ENCODE measurements around the gene NHEJ1. TPM values are rescaled to one million over a fixed set of nuclear protein-coding genes. Genes with fewer than 3 reads are reported as not detected.

NHEJ1 gene
- total and polyA plus RNA-seq, 9 of the 15 experiments (the other 6 are each of a cell fraction or from before 2014, with no cell fraction given), result 9.0 to 23.7 (median 13.9) TPM

- TF ChIP-seq RBM34 (IDR thresholded peaks at IDR 0.05; ENCODE audit: borderline replicate concordance, insufficient read depth, low read length), result no peak
- TF ChIP-seq PRDM10 (IDR thresholded peaks at IDR 0.05; ENCODE audit: partially characterized antibody), result peak; percentile 4
- no peak for TF ChIP-seq PURB (CRISPR knock-in tag; IDR thresholded peaks at IDR 0.05; ENCODE audit: low read depth)
- TF ChIP-seq SRSF9 (IDR thresholded peaks at IDR 0.05; ENCODE audit: borderline replicate concordance, low read depth, low read length), result no peak
- TF ChIP-seq STAT5A (IDR thresholded peaks at IDR 0.05; ENCODE audit: borderline replicate concordance, low read length), result no peak
- no peak for TF ChIP-seq TRIM24 (IDR thresholded peaks at IDR 0.05)
- TF ChIP-seq CC2D1A (IDR thresholded peaks at IDR 0.05), result no peak
- TF ChIP-seq PRPF4 (IDR thresholded peaks at IDR 0.05; ENCODE audit: insufficient read depth, low read depth, low read length, poor library complexity, severe bottlenecking), result no peak
- TF ChIP-seq, protein P1, sequence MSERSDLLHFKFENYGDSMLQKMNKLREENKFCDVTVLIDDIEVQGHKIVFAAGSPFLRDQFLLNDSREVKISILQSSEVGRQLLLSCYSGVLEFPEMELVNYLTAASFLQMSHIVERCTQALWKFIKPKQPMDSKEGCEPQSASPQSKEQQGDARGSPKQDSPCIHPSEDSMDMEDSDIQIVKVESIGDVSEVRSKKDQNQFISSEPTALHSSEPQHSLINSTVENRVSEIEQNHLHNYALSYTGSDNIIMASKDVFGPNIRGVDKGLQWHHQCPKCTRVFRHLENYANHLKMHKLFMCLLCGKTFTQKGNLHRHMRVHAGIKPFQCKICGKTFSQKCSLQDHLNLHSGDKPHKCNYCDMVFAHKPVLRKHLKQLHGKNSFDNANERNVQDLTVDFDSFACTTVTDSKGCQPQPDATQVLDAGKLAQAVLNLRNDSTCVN (CRISPR knock-in tag; IDR thresholded peaks at IDR 0.05), result no peak
- peak; percentile 21 to 69; a peak in 2 of 4 replicates for TF ChIP-seq MNT (conservative IDR thresholded peaks at IDR 0.05)
- TF ChIP-seq NR2F6 (CRISPR knock-in tag; IDR thresholded peaks at IDR 0.05), result no peak
- no peak for TF ChIP-seq TOE1 (IDR thresholded peaks at IDR 0.05; ENCODE audit: borderline replicate concordance)
- TF ChIP-seq TOE1 (CRISPR knock-in tag; IDR thresholded peaks at IDR 0.05; ENCODE audit: borderline replicate concordance, low read depth), result no peak
- TF ChIP-seq BCLAF1 (IDR thresholded peaks at IDR 0.05; ENCODE audit: borderline replicate concordance in 1 of 2, control insufficient read depth in 1 of 2, low read depth in 2 of 2, low read length in 1 of 2), result no peak
Measured at GRCh38 chr2:219176818-219177551, 16.4 kb upstream of the NHEJ1 start, which contains the start of gene CNPPD1 (continued).

All from K562 (cell line).